Natural killer cell (primary cell): Measurements from ENCODE around the gene ATP6V1E1. TPM values are rescaled to one million over a fixed set of nuclear protein-coding genes. Genes with fewer than 3 reads are reported as not detected.

Experiments
- ATAC-seq, 3 donors: fragments of 150-1000 bp in 2 of 3; fragments of 200-7000 bp in 1 of 3; cut with Tn5 transposase; 1 replicate in 1 of 3; 2 replicates in 2 of 3; pipeline ENCODE4 v1.10.0; 2021; ENCODE audit warnings: mild to moderate bottlenecking in 2 of 3, moderate library complexity in 2 of 3
- DNase-seq, 2 donors: peaks; one replicate each; pipeline versions ENCODE4 v3.0.0 to v3.0.0-alpha.2; 2013 to 2021; ENCODE audit warnings: mixed read lengths in 1 of 2
- H3K27ac ChIP-seq: one replicate; pipeline ENCODE4 v1.5.1; 2013; ENCODE audit warnings: mild to moderate bottlenecking, low read length
- H3K27me3 ChIP-seq: one replicate; pipeline ENCODE4 v1.6.1; 2013; ENCODE audit warnings: low read length; ENCODE audit not compliant: control insufficient read depth, insufficient read depth
- H3K36me3 ChIP-seq: one replicate; pipeline ENCODE4 v1.6.1; 2013; ENCODE audit warnings: low read length; ENCODE audit not compliant: control insufficient read depth, insufficient read depth
- H3K4me1 ChIP-seq: one replicate; pipeline ENCODE4 v1.6.1; 2013; ENCODE audit warnings: low read length; ENCODE audit not compliant: control insufficient read depth, insufficient read depth
- H3K4me3 ChIP-seq: one replicate; pipeline ENCODE4 v1.5.1; 2013; ENCODE audit warnings: low read length
- H3K9me3 ChIP-seq: one replicate; pipeline ENCODE4 v1.6.1; 2013; ENCODE audit warnings: low read length; ENCODE audit not compliant: control insufficient read depth, insufficient read depth
- H3K27ac Mint-ChIP-seq, 2 donors: one replicate each; pipeline ENCODE4 v1.8.0; 2022; ENCODE audit warnings: mild to moderate bottlenecking in 2 of 2, mixed read lengths in 2 of 2, moderate library complexity in 1 of 2
- H3K27me3 Mint-ChIP-seq, 2 donors: one replicate each; pipeline ENCODE4 v1.8.0; 2022; ENCODE audit warnings: low read depth in 2 of 2, mixed read lengths in 2 of 2
- H3K36me3 Mint-ChIP-seq: one replicate; pipeline ENCODE4 v1.8.0; 2022; ENCODE audit warnings: mixed read lengths
- H3K4me1 Mint-ChIP-seq, 2 donors: one replicate each; pipeline ENCODE4 v1.8.0; 2022; ENCODE audit warnings: mixed read lengths in 2 of 2
- H3K4me3 Mint-ChIP-seq: one replicate; pipeline ENCODE4 v1.8.0; 2022; ENCODE audit warnings: mild to moderate bottlenecking, moderate library complexity, mixed read lengths
- H3K9me3 Mint-ChIP-seq, 2 donors: one replicate each; pipeline ENCODE4 v1.8.0; 2022; ENCODE audit warnings: mixed read lengths in 2 of 2
- WGBS: methylation state at CpG from one replicate; pipeline ENCODE4 v1.1.7; 2013; ENCODE audit warnings: missing lambda C conversion rate; ENCODE audit not compliant: insufficient coverage; 5-methylcytosine and 5-hydroxymethylcytosine counted together
- intact Hi-C: fragments of 100-400 bp; cut with micrococcal nuclease; formaldehyde crosslinking; loops from one replicate; pipeline ENCODE4 v1.14.2; 2022
- total RNA-seq, 4 donors: library from RNA; stranded (reverse); fragments of 120-200 nt in 1 of 4; gene quantifications; one replicate each; pipeline versions ENCODE4 v1.2.3 to v1.2.4, GENCODE V29; 2013 to 2022
- TF ChIP-seq, protein P1 (sequence below): fragments of 200-600 bp; IDR thresholded peaks from one replicate; pipeline ENCODE4 v1.8.0; 2022; ENCODE audit warnings: antibody characterized with exemption

ATP6V1E1 gene
- total RNA-seq, 3 donors from 2014 or later (not counting 1 experiment from before 2014, with no cell fraction given) = 75.8 to 79.8 (median 76.4) TPM

DNA sequence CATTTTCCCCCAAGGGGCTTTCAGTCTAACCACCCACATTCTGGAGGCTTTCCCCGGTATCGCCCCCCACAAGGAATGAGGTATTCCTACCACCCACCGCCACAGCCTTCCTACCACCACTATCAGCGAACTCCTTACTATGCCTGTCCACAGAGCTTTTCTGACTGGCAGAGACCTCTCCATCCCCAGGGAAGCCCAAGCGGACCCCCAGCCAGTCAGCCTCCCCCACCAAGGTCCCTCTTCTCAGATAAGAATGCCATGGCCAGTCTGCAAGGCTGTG is 79.9 kb downstream of the ATP6V1E1 start:
- Histone ChIP-seq H3K27ac (no peak overlapping the region), H3K27me3 (no peaks in the 10 kb centered on the region), H3K4me3 (no peak overlapping the region), H3K4me1 (no peaks in the 10 kb centered on the region), H3K36me3 (no peaks in the 10 kb centered on the region), H3K9me3 (no peaks in the 10 kb centered on the region)
- WGBS = 93% methylated on average over 5 of the region's 5 CpGs
- intact Hi-C loops = no loop called here
- Mint-ChIP-seq H3K27ac (no peak overlapping the region), H3K27me3 (peaks cover 0 to 2% of the 10 kb centered on the region in 2 donors), H3K9me3 (no peaks in the 10 kb centered on the region), H3K4me3 (no peak overlapping the region), H3K36me3 (no peaks in the 10 kb centered on the region), H3K4me1 (no peaks in the 10 kb centered on the region)
- TF ChIP-seq, protein P1, sequence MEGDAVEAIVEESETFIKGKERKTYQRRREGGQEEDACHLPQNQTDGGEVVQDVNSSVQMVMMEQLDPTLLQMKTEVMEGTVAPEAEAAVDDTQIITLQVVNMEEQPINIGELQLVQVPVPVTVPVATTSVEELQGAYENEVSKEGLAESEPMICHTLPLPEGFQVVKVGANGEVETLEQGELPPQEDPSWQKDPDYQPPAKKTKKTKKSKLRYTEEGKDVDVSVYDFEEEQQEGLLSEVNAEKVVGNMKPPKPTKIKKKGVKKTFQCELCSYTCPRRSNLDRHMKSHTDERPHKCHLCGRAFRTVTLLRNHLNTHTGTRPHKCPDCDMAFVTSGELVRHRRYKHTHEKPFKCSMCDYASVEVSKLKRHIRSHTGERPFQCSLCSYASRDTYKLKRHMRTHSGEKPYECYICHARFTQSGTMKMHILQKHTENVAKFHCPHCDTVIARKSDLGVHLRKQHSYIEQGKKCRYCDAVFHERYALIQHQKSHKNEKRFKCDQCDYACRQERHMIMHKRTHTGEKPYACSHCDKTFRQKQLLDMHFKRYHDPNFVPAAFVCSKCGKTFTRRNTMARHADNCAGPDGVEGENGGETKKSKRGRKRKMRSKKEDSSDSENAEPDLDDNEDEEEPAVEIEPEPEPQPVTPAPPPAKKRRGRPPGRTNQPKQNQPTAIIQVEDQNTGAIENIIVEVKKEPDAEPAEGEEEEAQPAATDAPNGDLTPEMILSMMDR = no peak
- no peak for ATAC-seq
- no peak for DNase-seq

DNA sequence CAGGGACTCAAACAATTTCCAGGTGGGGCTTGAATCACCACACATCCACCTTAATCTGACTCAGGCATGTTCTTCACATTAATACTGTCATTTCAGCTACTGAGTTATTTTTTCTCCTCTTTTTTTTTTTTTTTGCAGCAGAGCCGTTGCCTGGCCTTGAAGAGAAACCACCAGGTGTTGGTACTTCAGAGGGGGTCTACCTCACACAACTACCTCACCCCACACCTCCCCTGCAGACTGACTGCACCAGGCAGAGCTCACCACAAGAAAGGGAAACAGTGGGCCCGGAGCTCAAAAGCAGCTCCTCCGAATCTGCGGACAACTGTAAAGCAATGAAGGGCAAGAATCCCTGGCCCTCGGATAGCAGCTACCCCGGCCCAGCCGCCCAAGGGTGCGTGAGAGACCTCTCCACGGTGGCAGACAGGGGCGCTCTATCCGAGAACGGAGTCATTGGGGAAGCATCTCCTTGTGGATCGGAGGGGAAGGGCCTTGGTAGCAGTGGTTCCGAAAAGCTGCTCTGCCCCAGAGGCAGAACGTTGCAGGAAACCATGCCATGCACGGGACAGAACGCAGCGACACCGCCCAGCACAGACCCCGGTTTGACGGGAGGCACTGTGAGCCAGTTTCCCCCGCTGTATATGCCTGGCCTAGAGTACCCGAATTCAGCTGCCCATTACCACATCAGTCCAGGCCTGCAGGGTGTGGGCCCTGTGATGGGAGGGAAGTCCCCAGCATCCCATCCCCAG is 80.4 kb downstream of the ATP6V1E1 start:
- TF ChIP-seq, protein P1 = no peak
- Histone ChIP-seq H3K4me3 (no peak overlapping the region), H3K27ac (no peak overlapping the region), H3K27me3 (no peaks in the 10 kb centered on the region), H3K9me3 (no peaks in the 10 kb centered on the region), H3K4me1 (no peaks in the 10 kb centered on the region), H3K36me3 (no peaks in the 10 kb centered on the region)
- Mint-ChIP-seq H3K27me3 (peaks cover 0 to 2% of the 10 kb centered on the region in 2 donors), H3K4me1 (no peaks in the 10 kb centered on the region), H3K36me3 (no peaks in the 10 kb centered on the region), H3K27ac (no peak overlapping the region), H3K9me3 (no peaks in the 10 kb centered on the region), H3K4me3 (no peak overlapping the region)
- 84% methylated on average over 23 of the region's 23 CpGs for WGBS
- DNase-seq (no peak), ATAC-seq (no peak)
- intact Hi-C loops = no loop called here

DNA sequence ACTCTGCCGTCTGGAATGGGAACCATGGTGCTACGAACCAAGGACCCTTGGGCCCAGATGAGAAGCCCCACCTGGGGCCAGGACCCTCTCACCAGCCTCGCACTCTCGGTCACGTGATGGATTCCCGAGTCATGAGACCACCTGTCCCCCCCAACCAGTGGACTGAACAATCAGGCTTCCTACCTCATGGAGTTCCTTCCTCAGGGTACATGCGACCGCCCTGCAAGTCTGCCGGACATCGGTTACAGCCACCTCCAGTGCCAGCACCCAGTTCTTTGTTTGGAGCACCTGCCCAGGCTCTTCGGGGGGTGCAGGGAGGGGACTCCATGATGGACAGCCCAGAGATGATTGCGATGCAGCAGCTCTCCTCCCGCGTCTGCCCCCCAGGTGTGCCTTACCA is 86.1 kb downstream of the ATP6V1E1 start:
- H3K9me3 Mint-ChIP-seq = no peaks in the 10 kb centered on the region
- intact Hi-C loops = no loop called here
- DNase-seq (no peak), ATAC-seq (no peak)
- Histone ChIP-seq H3K9me3 (no peaks in the 10 kb centered on the region), H3K27ac (no peak overlapping the region), H3K4me1 (no peaks in the 10 kb centered on the region), H3K27me3 (no peaks in the 10 kb centered on the region), H3K36me3 (no peaks in the 10 kb centered on the region), H3K4me3 (no peak overlapping the region)
- H3K4me3 Mint-ChIP-seq = no peak overlapping the region
- no peaks in the 10 kb centered on the region for H3K4me1 Mint-ChIP-seq
- WGBS = 93% methylated on average over 14 of the region's 14 CpGs
- TF ChIP-seq, protein P1 = no peak
- H3K27ac Mint-ChIP-seq = no peak overlapping the region
- H3K36me3 Mint-ChIP-seq = no peaks in the 10 kb centered on the region
- no peaks in the 10 kb centered on the region for H3K27me3 Mint-ChIP-seq

Other genes starting within 250 kb of the ATP6V1E1 start
- gene SLC25A18, start 65.3 kb downstream of the ATP6V1E1 start, total RNA-seq = not detected
- gene BCL2L13, start 10.0 kb upstream of the ATP6V1E1 start, total RNA-seq = 10 to 100 TPM; 19.1 to 28.7 (median 23.3) TPM
- gene BID, start 145.7 kb upstream of the ATP6V1E1 start, total RNA-seq = 10 to 100 TPM; 40.9 to 42.4 (median 42.3) TPM